ENCODE measurements around the gene CLEC4G.

CLEC4G gene

GRCh38 chr19:7691497-7691896 lies 40.4 kb downstream of the CLEC4G start:
- H3K36me3 ChIP-seq (ENCODE audit: insufficient read depth, low read length): no peaks in the 10 kb centered on the region
- H3K4me3 ChIP-seq (ENCODE audit: low read length, poor library complexity, severe bottlenecking): no peak overlapping the region

GRCh38 chr19:7690779-7691258 lies 41.1 kb downstream of the CLEC4G start:
- Histone ChIP-seq H2AFZ (ENCODE audit: low read length) (no peak overlapping the region), H3K79me2 (ENCODE audit: insufficient read depth, low read length) (no peaks in the 10 kb centered on the region), H3F3A (ENCODE audit: low read depth) (no peaks in the 10 kb centered on the region), H3K4me1 (ENCODE audit: insufficient read depth, low read length, poor library complexity, severe bottlenecking) (no peaks in the 10 kb centered on the region), H3K36me3 (ENCODE audit: insufficient read depth, low read length) (no peaks in the 10 kb centered on the region), H4K20me1 (ENCODE audit: insufficient read depth, low read length, poor library complexity, severe bottlenecking) (no peaks in the 10 kb centered on the region), H3K9ac (ENCODE audit: low read depth, low read length, poor library complexity, severe bottlenecking) (no peak overlapping the region), H3K4me2 (ENCODE audit: low read depth, low read length, poor library complexity, severe bottlenecking) (no peak overlapping the region), H3K9me3 (ENCODE audit: insufficient read depth, low read depth, low read length) (no peaks in the 10 kb centered on the region), H3K27me3 (ENCODE audit: insufficient read depth, low read length, poor library complexity, severe bottlenecking) (no peaks in the 10 kb centered on the region), H3K4me3 (ENCODE audit: low read length, poor library complexity, severe bottlenecking) (no peak overlapping the region), H3K9me2 (replicated peaks; ENCODE audit: low read depth, low read length) (no peaks in the 10 kb centered on the region)
- TF ChIP-seq EZH2phosphoT487 (IDR thresholded peaks at IDR 0.05; ENCODE audit: borderline replicate concordance) (no peak), CTCF (conservative IDR thresholded peaks at IDR 0.05; ENCODE audit: low read length) (no peak)

More at GRCh38 chr19:7691497-7691896, 40.4 kb downstream of the CLEC4G start:
- TF ChIP-seq EZH2phosphoT487 (IDR thresholded peaks at IDR 0.05; ENCODE audit: borderline replicate concordance): no peak
- TF ChIP-seq CTCF (conservative IDR thresholded peaks at IDR 0.05; ENCODE audit: low read length): no peak
- Histone ChIP-seq H3K79me2 (ENCODE audit: insufficient read depth, low read length) (no peaks in the 10 kb centered on the region), H3K4me2 (ENCODE audit: low read depth, low read length, poor library complexity, severe bottlenecking) (no peak overlapping the region), H3K9ac (ENCODE audit: low read depth, low read length, poor library complexity, severe bottlenecking) (no peak overlapping the region), H3K27me3 (ENCODE audit: insufficient read depth, low read length, poor library complexity, severe bottlenecking) (no peaks in the 10 kb centered on the region), H2AFZ (ENCODE audit: low read length) (no peak overlapping the region), H3K4me1 (ENCODE audit: insufficient read depth, low read length, poor library complexity, severe bottlenecking) (no peaks in the 10 kb centered on the region), H4K20me1 (ENCODE audit: insufficient read depth, low read length, poor library complexity, severe bottlenecking) (no peaks in the 10 kb centered on the region), H3F3A (ENCODE audit: low read depth) (no peaks in the 10 kb centered on the region), H3K9me3 (ENCODE audit: insufficient read depth, low read depth, low read length) (no peaks in the 10 kb centered on the region), H3K9me2 (replicated peaks; ENCODE audit: low read depth, low read length) (no peaks in the 10 kb centered on the region)

GRCh38 chr19:7689165-7689564 lies 42.7 kb downstream of the CLEC4G start:
- Histone ChIP-seq H3K4me2 (ENCODE audit: low read depth, low read length, poor library complexity, severe bottlenecking) (no peak overlapping the region), H4K20me1 (ENCODE audit: insufficient read depth, low read length, poor library complexity, severe bottlenecking) (no peaks in the 10 kb centered on the region), H3K4me1 (ENCODE audit: insufficient read depth, low read length, poor library complexity, severe bottlenecking) (no peaks in the 10 kb centered on the region), H3K9me2 (replicated peaks; ENCODE audit: low read depth, low read length) (no peaks in the 10 kb centered on the region), H3K4me3 (ENCODE audit: low read length, poor library complexity, severe bottlenecking) (no peak overlapping the region), H3F3A (ENCODE audit: low read depth) (no peaks in the 10 kb centered on the region), H3K36me3 (ENCODE audit: insufficient read depth, low read length) (no peaks in the 10 kb centered on the region), H3K79me2 (ENCODE audit: insufficient read depth, low read length) (no peaks in the 10 kb centered on the region), H3K27me3 (ENCODE audit: insufficient read depth, low read length, poor library complexity, severe bottlenecking) (no peaks in the 10 kb centered on the region), H3K9me3 (ENCODE audit: insufficient read depth, low read depth, low read length) (no peaks in the 10 kb centered on the region), H3K9ac (ENCODE audit: low read depth, low read length, poor library complexity, severe bottlenecking) (no peak overlapping the region), H2AFZ (ENCODE audit: low read length) (no peak overlapping the region)
- TF ChIP-seq CTCF (conservative IDR thresholded peaks at IDR 0.05; ENCODE audit: low read length): no peak
- TF ChIP-seq EZH2phosphoT487 (IDR thresholded peaks at IDR 0.05; ENCODE audit: borderline replicate concordance): no peak
